SH-SY5Y (cell line): Measurements from ENCODE around the gene GAPT.

Source experiments
- GATA2 ChIP-seq: IDR thresholded peaks from 2 replicates; pipeline ENCODE4 v1.6.1; 2011; ENCODE audit warnings: mild to moderate bottlenecking, low read depth, low read length
- GATA3 ChIP-seq: IDR thresholded peaks from 2 replicates; pipeline ENCODE4 v1.6.1; 2011; ENCODE audit warnings: low read depth, mild to moderate bottlenecking, low read length, moderate library complexity

- TF ChIP-seq GATA2 (no peak), GATA3 (no peak)
These were observed 33.3 kb downstream of the GAPT start for GRCh38 chr5:58524571-58524970.
